Upper lobe of right lung (tissue), 1 donor: Measurements from ENCODE around the gene ZBTB17. TPM values are rescaled to one million over a fixed set of nuclear protein-coding genes. Genes with fewer than 3 reads are reported as not detected.

ENCODE experiments used
- ATAC-seq: fragments of 200-7000 bp; cut with Tn5 transposase; one replicate; pipeline ENCODE4 v1.9.1; 2020; ENCODE audit warnings: mild to moderate bottlenecking, moderate library complexity
- DNase-seq: peaks from one replicate; pipeline ENCODE4 v3.0.0-alpha.2; 2020
- H3K27ac ChIP-seq: fragments of 200-600 bp; one replicate; pipeline ENCODE4 v1.8.0; 2022
- H3K27me3 ChIP-seq: fragments of 200-600 bp; one replicate; pipeline ENCODE4 v1.8.0; 2022; ENCODE audit warnings: mild to moderate bottlenecking
- H3K36me3 ChIP-seq: fragments of 200-600 bp; one replicate; pipeline ENCODE4 v1.8.0; 2022
- H3K4me1 ChIP-seq: fragments of 200-600 bp; one replicate; pipeline ENCODE4 v1.8.0; 2022
- H3K4me3 ChIP-seq: fragments of 200-600 bp; one replicate; pipeline ENCODE4 v1.8.0; 2022; ENCODE audit warnings: mild to moderate bottlenecking
- H3K9me3 ChIP-seq: fragments of 200-600 bp; one replicate; pipeline ENCODE4 v1.8.0; 2022
- intact Hi-C: fragments of 100-400 bp; cut with DNase I; formaldehyde crosslinking; loops from one replicate; pipeline ENCODE4 v1.11.0; 2022
- total RNA-seq: library from RNA; stranded (reverse); fragmentation: NEBNext Ultra II Directional; extraction: Animal tissue kit (Norgen Biotek cat#: 25700); gene quantifications from one replicate; pipeline ENCODE4 v1.2.1, GENCODE V29; 2021
- TF ChIP-seq, protein P1 (sequence below): fragments of 200-600 bp; IDR thresholded peaks from one replicate; pipeline ENCODE4 v1.8.0; 2022; ENCODE audit warnings: antibody characterized with exemption
- donor health status: DM: no; HTN: yes; CAD: no; lungs with severe emphysema.

The ZBTB17 gene
- total RNA-seq, 1 donor from 2014 or later = 42.3 TPM

DNA sequence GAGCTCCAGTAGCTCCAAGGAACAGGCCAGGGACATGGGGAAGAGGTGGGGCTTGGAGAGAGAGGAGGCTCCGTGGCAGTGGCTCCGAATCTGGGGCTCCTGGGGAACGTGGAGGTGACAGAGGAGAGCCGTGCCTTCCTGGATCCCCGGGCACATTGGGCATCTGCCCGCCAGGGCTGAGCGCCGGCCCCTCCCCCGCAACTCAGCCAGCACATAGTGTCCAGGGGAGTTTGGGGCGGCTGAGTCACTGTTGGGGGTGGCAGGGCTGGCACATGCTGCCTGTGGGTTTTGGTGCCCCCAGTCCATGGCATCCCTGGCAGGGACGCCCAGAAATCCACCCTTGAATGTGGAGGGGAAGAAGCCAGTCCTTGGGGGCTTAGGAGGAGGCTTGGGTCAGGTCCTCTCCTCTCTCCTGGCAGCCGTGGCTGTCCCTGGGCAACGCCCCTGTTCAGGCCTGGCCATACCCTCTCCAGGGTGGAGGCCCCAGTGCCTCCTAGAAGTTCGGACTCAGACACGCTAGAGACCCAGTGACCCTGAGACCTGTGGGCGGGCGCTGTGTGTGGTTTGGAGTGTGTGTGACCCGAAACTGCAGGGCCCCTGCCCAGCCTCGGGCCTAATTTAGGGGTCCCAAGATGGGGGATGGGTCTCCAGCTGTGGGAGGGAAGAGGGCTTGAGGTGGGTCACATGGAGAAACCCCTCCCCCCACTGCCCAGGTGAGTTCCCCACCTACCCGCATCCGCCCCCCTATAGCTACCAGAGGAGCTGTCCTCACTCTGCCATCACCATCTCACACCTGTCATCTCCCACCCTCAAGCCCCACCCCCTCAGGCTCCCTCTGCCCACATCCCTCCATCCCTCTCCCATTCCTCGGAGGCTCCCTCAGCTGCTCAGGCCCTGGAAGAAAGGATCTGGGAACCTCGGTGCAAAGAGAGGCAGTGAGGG lies 40.3 kb upstream of the ZBTB17 start:
- ATAC-seq = no peak
- intact Hi-C loops = no loop called here
- no peak overlapping the region for H3K4me3 ChIP-seq

DNA sequence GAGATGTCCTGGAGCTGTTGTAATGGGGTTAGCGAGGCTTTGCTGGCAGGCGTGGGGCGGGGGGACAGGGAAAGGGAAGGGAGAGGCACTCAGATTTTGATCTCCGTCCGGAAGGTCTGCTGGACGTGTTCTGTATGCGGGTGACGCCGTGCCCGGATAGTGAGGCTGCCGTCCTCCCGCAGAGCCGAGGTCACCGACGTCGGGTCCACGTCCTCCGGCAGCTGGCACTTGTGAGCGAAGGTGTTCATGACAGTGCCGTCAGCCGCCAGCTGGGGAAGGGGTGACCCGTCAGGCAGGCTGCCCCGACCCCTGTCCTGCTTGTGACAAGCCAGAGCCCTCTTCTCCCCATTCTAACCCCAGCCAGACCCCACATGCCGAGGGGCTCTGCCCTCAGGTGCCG lies 39.6 kb upstream of the ZBTB17 start:
- intact Hi-C loops = no loop called here
- DNase-seq = no peak
- Histone ChIP-seq H3K27me3 (no peaks in the 10 kb centered on the region), H3K9me3 (no peaks in the 10 kb centered on the region), H3K4me3 (no peak overlapping the region), H3K36me3 (no peaks in the 10 kb centered on the region), H3K27ac (no peak overlapping the region), H3K4me1 (peaks cover 32% of the 10 kb centered on the region)
- no peak for ATAC-seq
- TF ChIP-seq, protein P1, sequence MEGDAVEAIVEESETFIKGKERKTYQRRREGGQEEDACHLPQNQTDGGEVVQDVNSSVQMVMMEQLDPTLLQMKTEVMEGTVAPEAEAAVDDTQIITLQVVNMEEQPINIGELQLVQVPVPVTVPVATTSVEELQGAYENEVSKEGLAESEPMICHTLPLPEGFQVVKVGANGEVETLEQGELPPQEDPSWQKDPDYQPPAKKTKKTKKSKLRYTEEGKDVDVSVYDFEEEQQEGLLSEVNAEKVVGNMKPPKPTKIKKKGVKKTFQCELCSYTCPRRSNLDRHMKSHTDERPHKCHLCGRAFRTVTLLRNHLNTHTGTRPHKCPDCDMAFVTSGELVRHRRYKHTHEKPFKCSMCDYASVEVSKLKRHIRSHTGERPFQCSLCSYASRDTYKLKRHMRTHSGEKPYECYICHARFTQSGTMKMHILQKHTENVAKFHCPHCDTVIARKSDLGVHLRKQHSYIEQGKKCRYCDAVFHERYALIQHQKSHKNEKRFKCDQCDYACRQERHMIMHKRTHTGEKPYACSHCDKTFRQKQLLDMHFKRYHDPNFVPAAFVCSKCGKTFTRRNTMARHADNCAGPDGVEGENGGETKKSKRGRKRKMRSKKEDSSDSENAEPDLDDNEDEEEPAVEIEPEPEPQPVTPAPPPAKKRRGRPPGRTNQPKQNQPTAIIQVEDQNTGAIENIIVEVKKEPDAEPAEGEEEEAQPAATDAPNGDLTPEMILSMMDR = no peak

More for the DNA sequence above, 40.3 kb upstream of the ZBTB17 start:
- no peaks in the 10 kb centered on the region for H3K9me3 ChIP-seq
- TF ChIP-seq, protein P1 = no peak
- no peaks in the 10 kb centered on the region for H3K36me3 ChIP-seq
- peaks cover 32% of the 10 kb centered on the region for H3K4me1 ChIP-seq
- H3K27ac ChIP-seq = no peak overlapping the region
- no peak for DNase-seq
- no peaks in the 10 kb centered on the region for H3K27me3 ChIP-seq

DNA sequence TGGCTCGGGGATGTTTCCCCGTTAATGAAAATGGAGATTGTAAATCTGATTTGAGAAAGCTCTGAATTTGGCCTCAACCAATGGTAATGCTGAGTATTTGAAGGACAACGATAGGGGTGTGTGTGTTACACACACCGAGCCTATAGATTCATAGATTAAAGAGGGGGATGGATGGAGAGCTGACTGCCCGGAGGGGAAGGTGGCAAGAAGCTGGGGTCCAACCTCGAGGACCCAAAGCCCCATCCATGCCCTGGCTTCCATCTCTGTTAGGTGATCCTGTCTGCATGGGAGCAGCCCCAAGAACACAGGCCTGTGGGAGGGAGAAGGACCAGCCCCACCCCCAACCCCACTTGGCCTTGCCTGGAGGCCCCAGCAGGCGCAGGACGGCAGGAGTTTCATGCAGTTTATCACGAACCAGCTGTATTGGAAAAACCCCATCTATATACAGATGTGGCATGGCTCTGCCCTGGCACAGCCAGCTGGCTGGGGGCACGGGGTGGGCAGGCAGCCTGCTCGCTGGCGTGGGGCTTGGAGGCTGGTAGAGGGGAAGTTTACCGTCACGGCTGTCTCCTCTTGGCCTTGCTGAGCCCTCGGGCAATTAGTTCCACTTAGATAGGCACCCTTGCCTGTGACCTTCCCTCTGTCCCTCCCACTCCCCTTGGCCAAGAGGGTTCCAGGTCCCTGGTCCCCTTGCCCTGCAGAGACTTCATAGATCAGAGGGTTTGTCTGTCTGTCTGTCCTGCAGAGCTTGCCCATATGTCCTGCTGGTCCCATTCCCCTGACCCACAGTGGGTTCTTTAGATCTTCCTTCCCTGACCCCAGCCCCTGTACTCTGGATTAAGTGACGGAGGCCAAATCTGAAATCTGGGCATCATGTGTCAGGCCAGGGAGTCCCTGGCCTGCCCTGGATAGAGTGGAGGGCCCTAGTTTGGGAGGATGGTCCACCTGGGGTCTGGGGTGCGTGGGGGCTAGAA lies 38.9 kb upstream of the ZBTB17 start:
- TF ChIP-seq, protein P1 = no peak
- Histone ChIP-seq H3K4me1 (peaks cover 32% of the 10 kb centered on the region), H3K4me3 (no peak overlapping the region), H3K9me3 (no peaks in the 10 kb centered on the region), H3K27ac (no peak overlapping the region), H3K27me3 (no peaks in the 10 kb centered on the region), H3K36me3 (no peaks in the 10 kb centered on the region)
- intact Hi-C loops = no loop called here
- DNase-seq (no peak), ATAC-seq (no peak)

DNA sequence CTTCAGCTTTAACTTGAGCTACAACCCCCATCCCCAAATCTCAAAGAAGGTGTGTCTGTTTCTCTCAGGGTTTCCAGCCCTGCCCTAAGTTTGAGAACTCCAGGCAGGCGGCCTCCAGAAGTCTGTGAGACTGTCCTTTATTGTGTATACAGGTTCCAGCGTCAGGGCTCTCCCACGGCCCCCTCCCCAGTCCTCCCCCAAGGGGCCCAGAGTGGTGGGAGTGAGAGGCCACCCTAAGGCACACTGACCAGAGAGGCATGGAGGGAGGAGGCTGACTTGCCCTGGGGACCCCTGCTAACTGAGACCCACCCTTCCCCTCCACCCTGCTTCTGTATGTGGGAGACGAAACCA lies 38.0 kb upstream of the ZBTB17 start:
- TF ChIP-seq, protein P1 = no peak
- ATAC-seq (no peak), DNase-seq (no peak)
- Histone ChIP-seq H3K27me3 (no peaks in the 10 kb centered on the region), H3K36me3 (no peaks in the 10 kb centered on the region), H3K9me3 (no peaks in the 10 kb centered on the region), H3K4me3 (no peak overlapping the region), H3K4me1 (peaks cover 29% of the 10 kb centered on the region), H3K27ac (no peak overlapping the region)
- intact Hi-C loops = no loop called here

DNA sequence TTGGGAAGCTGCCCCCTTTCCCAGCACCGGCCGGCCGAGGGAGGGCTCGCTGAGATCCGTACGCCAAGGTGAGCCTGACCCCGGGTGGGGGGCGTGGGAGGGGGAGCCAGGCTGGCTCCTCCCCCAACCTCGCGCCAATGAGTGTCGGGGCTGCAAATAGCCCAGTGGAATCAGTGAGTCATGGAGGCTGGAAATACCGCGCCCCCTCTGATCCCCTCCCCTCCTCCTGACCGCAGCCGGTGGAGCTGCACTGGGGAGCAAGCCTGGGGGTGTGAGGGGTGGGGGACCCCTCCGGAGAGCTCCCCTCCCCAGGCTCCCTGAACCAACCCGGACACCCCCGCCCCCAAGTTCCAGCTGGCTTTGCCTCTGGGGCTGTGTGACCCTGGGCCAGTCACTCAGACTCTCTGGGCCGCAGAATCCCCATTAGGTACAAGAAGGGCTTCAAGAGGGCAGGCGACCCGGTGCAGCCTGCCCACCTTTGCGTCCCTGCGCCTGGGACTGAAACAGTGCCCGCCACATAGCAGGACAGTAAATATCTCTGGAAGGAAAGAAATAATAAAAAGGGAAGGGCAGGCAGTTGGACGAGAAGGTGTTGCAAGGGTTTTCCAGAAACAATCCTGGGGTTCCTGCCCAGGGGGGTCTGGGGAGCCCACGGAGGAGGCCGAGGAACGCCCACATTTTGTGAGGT lies 37.5 kb upstream of the ZBTB17 start:
- ATAC-seq = peak; percentile 32
- DNase-seq = no peak
- intact Hi-C loops = no loop called here
- H3K9me3 ChIP-seq = no peaks in the 10 kb centered on the region
- peak overlapping the region; percentile 46 for H3K4me3 ChIP-seq
- no peaks in the 10 kb centered on the region for H3K27me3 ChIP-seq
- H3K36me3 ChIP-seq = no peaks in the 10 kb centered on the region
- H3K4me1 ChIP-seq = peaks cover 25% of the 10 kb centered on the region
- peak overlapping the region; percentile 60 for H3K27ac ChIP-seq
- TF ChIP-seq, protein P1 = no peak
